GM12864 (cell line): ENCODE measurements around the gene FAM111A.

ENCODE experiments used
- DNase-seq: peaks from one replicate; pipeline ENCODE4 v3.0.0-alpha.2; 2011; ENCODE audit warnings: low read depth
- H3K4me3 ChIP-seq: 2 replicates; pipeline ENCODE4 v1.5.1; 2011; ENCODE audit warnings: mild to moderate bottlenecking, low read depth, low read length, control low read depth
- CTCF ChIP-seq: IDR thresholded peaks from 2 replicates; pipeline ENCODE4 v1.5.1; 2011; ENCODE audit warnings: low read depth, mild to moderate bottlenecking, moderate library complexity, low read length, control low read depth, inconsistent platforms; ENCODE audit errors: missing control alignments

The FAM111A gene

DNA sequence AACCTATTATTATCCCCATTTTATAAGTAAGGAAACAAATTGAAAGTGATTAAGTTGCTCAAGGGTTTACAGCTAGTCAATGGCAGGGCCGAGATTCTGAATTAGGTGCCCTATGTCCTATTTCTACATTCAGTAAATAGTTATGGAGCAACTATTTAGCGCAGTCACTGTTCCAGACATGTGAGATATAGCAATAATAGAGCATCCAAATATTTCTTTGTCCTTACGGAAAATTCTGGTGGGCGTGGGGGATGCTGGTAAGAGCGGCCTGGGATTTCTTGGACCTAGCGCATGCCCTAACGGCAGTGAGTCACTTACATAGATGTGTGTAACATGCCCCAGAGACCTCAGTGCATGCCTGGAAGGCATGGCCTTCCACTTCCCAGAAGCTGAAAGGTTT, 33.7 kb downstream of the FAM111A start:
- DNase-seq = no peak
- H3K4me3 ChIP-seq = no peak overlapping the region
- TF ChIP-seq CTCF = no peak

DNA sequence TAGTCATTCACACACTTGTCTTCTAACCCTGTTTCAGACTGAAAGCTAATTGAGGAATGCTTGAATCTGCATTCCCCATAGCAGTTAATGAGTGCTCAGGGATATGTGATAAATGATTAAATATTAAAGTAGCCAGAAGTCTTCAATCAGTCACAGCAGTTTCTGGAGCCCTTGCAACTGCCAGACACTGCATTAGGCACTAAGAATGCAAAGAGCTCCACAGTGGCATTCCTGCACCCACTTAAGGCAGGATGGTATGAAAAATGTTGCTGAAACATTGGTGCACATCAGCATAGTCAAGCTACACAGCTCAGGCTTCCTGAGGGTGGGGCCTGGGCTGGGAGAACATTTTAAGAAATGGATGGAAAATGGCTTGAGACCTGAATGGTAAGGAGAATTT, 35.7 kb downstream of the FAM111A start:
- DNase-seq = no peak
- TF ChIP-seq CTCF = no peak
- no peak overlapping the region for H3K4me3 ChIP-seq

GRCh38 chr11:59179121-59179520, 36.5 kb downstream of the FAM111A start:
- TF ChIP-seq CTCF = no peak
- no peak for DNase-seq
- no peak overlapping the region for H3K4me3 ChIP-seq

GRCh38 chr11:59180168-59180776, 37.6 kb downstream of the FAM111A start:
- TF ChIP-seq CTCF = no peak
- no peak overlapping the region for H3K4me3 ChIP-seq
- no peak for DNase-seq

DNA sequence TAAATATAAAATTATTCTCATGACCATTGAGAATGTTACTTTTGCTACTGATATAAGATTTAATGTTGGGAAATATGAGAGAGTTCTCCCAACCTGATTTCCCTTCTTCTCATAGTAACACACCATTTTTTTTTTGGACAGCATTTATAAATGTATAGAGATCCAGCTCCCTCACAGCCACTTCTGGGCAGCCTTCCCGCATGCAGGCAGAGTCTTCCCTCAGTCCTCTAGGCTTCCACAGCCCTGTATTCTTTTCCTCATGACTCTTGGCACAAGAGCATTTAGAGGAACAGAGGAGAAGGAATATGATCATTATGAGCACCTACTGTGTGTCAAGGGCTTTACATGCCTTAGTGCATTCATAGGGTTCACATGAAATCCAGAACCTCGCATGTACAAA, 38.3 kb downstream of the FAM111A start:
- no peak overlapping the region for H3K4me3 ChIP-seq
- no peak for TF ChIP-seq CTCF

DNA sequence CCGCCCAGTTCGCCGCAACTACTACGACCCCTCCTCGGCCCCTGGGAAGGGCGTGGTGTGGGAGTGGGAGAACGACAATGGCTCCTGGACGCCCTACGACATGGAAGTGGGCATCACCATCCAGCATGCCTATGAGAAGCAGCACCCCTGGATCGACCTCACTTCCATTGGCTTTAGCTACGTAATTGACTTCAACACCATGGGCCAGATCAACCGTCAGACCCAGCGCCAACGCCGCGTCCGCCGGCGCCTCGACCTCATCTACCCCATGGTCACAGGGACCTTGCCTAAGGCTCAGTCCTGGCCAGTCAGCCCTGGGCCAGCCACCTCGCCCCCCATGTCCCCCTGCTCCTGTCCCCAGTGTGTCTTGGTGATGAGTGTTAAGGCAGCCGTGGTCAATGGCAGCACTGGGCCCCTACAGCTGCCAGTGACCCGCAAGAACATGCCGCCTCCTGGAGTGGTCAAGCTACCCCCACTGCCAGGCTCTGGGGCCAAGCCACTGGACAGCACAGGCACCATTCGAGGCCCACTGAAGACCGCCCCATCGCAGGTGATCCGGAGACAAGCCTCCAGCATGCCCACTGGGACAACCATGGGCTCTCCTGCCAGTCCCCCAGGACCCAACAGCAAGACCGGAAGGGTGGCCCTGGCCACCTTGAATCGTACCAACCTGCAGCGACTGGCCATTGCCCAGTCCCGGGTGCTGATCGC, 39.2 kb downstream of the FAM111A start:
- H3K4me3 ChIP-seq = no peak overlapping the region
- DNase-seq = no peak
- no peak for TF ChIP-seq CTCF

More for the DNA sequence above, 38.3 kb downstream of the FAM111A start:
- DNase-seq = no peak
